GM12878 (cell line): ENCODE results near the gene ANO7. TPM values are rescaled to one million over a fixed set of nuclear protein-coding genes. Genes with fewer than 3 reads are reported as not detected.

Experiments used
- CBFB ChIP-seq: IDR thresholded peaks from 2 replicates; pipeline ENCODE4 v1.6.1; 2016; ENCODE audit warnings: antibody characterized with exemption, low read depth
- CHD1 ChIP-seq: IDR thresholded peaks from 2 replicates; pipeline ENCODE4 v1.6.1; 2012; ENCODE audit warnings: low read depth, low read length, improper control_type of control experiment
- CREM ChIP-seq: IDR thresholded peaks from 2 replicates; pipeline ENCODE4 v1.6.1; 2014; ENCODE audit warnings: antibody characterized with exemption, low read depth
- HCFC1 ChIP-seq: fragments of 150-350 bp; IDR thresholded peaks from 2 replicates; pipeline ENCODE4 v1.6.1; 2014; ENCODE audit warnings: low read length
- HDAC6 ChIP-seq: fragments of 200-600 bp; sonication (generic); IDR thresholded peaks from one replicate; pipeline ENCODE4 v1.8.0; 2017; ENCODE audit warnings: antibody characterized with exemption; ENCODE audit not compliant: unreplicated experiment
- HDGF ChIP-seq: fragments of 450-650 bp; IDR thresholded peaks from 2 replicates; pipeline ENCODE4 v1.6.1; 2016; ENCODE audit warnings: antibody characterized with exemption
- NFIC ChIP-seq: IDR thresholded peaks from 2 replicates; pipeline ENCODE4 v1.6.1; 2012; ENCODE audit warnings: low read depth, mild to moderate bottlenecking, inconsistent platforms, low read length, moderate library complexity
- POLR2A ChIP-seq: IDR thresholded peaks from 2 replicates; pipeline ENCODE4 v1.6.1; 2011; ENCODE audit warnings: low read depth, mild to moderate bottlenecking, low read length
- POLR2AphosphoS2 ChIP-seq: IDR thresholded peaks from 2 replicates; pipeline ENCODE4 v1.6.1; 2011; ENCODE audit warnings: low read depth, mild to moderate bottlenecking, low read length, improper control_type of control experiment, moderate library complexity
- RELA ChIP-seq: fragments of 450-650 bp; IDR thresholded peaks from 2 replicates; pipeline ENCODE4 v1.8.0; 2014; ENCODE audit warnings: borderline replicate concordance; ENCODE audit not compliant: partially characterized antibody
- SP1 ChIP-seq: IDR thresholded peaks from one replicate; pipeline ENCODE4 v1.6.1; 2011; ENCODE audit warnings: low read depth, low read length
- ZBED1 ChIP-seq: IDR thresholded peaks from 2 replicates; pipeline ENCODE4 v1.6.1; 2016; ENCODE audit warnings: borderline replicate concordance
- polyA plus RNA-seq, 11 experiments: library from polyadenylated mRNA; depleted of rRNA in 4 of 11; unstranded in 6 of 11; stranded (reverse) in 5 of 11; fragments of >200 nt; fragmentation: Nextera tagmentation in 4 of 11; fragmentation: Illumina TruSeq in 1 of 11; extraction: Ambion mirVana in 4 of 11; extraction: Trizol in 1 of 11; gene quantifications; 1 replicate in 1 of 11; 2 replicates in 10 of 11; pipeline versions ENCODE4 v1.2.1 to v1.2.3, GENCODE V29; 2011 to 2016; ENCODE audit warnings: inconsistent platforms in 2 of 11, missing spikeins in 2 of 11, low read depth in 1 of 11
- total RNA-seq, 4 experiments: library from RNA; depleted of rRNA in 3 of 4; stranded (reverse); fragments of >200 nt in 3 of 4; fragmentation: Illumina TruSeq in 1 of 4; extraction: Trizol in 1 of 4; gene quantifications; 2 replicates each; pipeline versions ENCODE4 v1.2.1 to v1.2.3, GENCODE V29; 2013 to 2021
- TF ChIP-seq, protein P1 (sequence below): fragments of 450-650 bp; IDR thresholded peaks from 2 replicates; pipeline ENCODE4 v1.6.1; 2016; ENCODE audit warnings: mild to moderate bottlenecking
- TF ChIP-seq, protein P2 (sequence below): IDR thresholded peaks from 2 replicates; pipeline ENCODE4 v1.6.1; 2012; ENCODE audit warnings: mild to moderate bottlenecking, low read depth, low read length
- TF ChIP-seq, protein P3 (sequence below): fragments of 450-650 bp; IDR thresholded peaks from 2 replicates; pipeline ENCODE4 v1.6.1; 2018; ENCODE audit warnings: borderline replicate concordance, mild to moderate bottlenecking; ENCODE audit not compliant: partially characterized antibody
- TF ChIP-seq, protein P4 (sequence below): fragments of 450-650 bp; IDR thresholded peaks from 2 replicates; pipeline ENCODE4 v1.6.1; 2016; ENCODE audit warnings: mild to moderate bottlenecking
- TF ChIP-seq, protein P5 (sequence below): IDR thresholded peaks from 2 replicates; pipeline ENCODE4 v1.6.1; 2011; ENCODE audit warnings: mild to moderate bottlenecking, low read depth, low read length, moderate library complexity; ENCODE audit not compliant: insufficient replicate concordance
- TF ChIP-seq, protein P6 (sequence below): fragments of 450-650 bp; IDR thresholded peaks from 2 replicates; pipeline ENCODE4 v1.6.1; 2017; ENCODE audit warnings: borderline replicate concordance

Gene ANO7
- total and polyA plus RNA-seq, 10 of the 15 experiments (the other 5 are each of a cell fraction or from before 2014, with no cell fraction given): 0.08 to 1.4 (median 0.44) TPM

DNA sequence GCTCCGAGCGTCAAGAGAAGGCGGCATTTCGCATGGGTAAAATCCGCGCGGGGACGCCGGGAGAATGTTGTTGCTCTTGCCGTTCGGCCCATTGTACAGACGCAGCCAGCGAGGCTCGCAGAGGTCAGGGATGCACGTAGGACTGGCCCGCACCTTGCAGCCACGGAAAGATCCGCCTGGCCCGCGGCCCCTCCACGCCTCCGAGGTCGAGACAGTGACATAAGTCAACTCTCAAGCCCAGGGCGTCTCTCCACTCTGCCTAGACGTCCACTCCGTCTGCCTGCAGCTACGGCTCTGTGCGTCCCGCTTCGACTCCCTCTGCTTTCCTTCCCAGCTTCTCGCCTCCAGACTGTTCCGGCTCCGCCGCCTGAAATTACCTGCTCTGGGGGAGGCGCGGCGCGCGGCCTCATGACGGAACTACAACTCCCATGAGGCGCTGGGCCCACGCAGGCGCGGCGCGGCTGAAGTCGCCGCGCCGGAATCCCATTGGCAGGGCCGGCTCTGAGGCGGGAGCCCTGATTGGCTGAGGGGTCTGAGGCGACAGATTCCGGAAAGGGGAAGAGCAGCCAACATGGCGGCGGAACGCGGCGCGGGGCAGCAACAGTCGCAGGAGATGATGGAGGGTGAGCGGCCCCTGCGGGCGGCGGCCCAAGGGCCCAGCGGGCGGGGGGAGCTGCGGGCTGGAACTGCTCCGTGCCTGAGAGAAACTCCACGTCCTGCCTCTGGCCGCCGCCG is 38.4 kb upstream of the ANO7 start, which contains the start of gene PPP1R7 (continued):
- TF ChIP-seq, protein P1, sequence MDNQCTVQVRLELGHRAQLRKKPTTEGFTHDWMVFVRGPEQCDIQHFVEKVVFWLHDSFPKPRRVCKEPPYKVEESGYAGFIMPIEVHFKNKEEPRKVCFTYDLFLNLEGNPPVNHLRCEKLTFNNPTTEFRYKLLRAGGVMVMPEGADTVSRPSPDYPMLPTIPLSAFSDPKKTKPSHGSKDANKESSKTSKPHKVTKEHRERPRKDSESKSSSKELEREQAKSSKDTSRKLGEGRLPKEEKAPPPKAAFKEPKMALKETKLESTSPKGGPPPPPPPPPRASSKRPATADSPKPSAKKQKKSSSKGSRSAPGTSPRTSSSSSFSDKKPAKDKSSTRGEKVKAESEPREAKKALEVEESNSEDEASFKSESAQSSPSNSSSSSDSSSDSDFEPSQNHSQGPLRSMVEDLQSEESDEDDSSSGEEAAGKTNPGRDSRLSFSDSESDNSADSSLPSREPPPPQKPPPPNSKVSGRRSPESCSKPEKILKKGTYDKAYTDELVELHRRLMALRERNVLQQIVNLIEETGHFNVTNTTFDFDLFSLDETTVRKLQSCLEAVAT: 0 out of 2 replicates have a peak, but pooled peaks have one; percentile 28
- TF ChIP-seq, protein P2, sequence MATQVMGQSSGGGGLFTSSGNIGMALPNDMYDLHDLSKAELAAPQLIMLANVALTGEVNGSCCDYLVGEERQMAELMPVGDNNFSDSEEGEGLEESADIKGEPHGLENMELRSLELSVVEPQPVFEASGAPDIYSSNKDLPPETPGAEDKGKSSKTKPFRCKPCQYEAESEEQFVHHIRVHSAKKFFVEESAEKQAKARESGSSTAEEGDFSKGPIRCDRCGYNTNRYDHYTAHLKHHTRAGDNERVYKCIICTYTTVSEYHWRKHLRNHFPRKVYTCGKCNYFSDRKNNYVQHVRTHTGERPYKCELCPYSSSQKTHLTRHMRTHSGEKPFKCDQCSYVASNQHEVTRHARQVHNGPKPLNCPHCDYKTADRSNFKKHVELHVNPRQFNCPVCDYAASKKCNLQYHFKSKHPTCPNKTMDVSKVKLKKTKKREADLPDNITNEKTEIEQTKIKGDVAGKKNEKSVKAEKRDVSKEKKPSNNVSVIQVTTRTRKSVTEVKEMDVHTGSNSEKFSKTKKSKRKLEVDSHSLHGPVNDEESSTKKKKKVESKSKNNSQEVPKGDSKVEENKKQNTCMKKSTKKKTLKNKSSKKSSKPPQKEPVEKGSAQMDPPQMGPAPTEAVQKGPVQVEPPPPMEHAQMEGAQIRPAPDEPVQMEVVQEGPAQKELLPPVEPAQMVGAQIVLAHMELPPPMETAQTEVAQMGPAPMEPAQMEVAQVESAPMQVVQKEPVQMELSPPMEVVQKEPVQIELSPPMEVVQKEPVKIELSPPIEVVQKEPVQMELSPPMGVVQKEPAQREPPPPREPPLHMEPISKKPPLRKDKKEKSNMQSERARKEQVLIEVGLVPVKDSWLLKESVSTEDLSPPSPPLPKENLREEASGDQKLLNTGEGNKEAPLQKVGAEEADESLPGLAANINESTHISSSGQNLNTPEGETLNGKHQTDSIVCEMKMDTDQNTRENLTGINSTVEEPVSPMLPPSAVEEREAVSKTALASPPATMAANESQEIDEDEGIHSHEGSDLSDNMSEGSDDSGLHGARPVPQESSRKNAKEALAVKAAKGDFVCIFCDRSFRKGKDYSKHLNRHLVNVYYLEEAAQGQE: no peak
- TF ChIP-seq NFIC (no peak), HCFC1 (peak; percentile 95), RELA (no peak), CREM (peak; percentile 69; the same call in 1 of the 2 replicates), POLR2AphosphoS2 (peak; percentile 58; the same call in 1 of the 2 replicates), CBFB (no peak), ZBED1 (no peak), SP1 (peak; percentile 89), CHD1 (no peak), HDAC6 (no peak), HDGF (0 out of 2 replicates have a peak, but pooled peaks have one; percentile 30), POLR2A (peak; percentile 91)
- TF ChIP-seq, protein P3, sequence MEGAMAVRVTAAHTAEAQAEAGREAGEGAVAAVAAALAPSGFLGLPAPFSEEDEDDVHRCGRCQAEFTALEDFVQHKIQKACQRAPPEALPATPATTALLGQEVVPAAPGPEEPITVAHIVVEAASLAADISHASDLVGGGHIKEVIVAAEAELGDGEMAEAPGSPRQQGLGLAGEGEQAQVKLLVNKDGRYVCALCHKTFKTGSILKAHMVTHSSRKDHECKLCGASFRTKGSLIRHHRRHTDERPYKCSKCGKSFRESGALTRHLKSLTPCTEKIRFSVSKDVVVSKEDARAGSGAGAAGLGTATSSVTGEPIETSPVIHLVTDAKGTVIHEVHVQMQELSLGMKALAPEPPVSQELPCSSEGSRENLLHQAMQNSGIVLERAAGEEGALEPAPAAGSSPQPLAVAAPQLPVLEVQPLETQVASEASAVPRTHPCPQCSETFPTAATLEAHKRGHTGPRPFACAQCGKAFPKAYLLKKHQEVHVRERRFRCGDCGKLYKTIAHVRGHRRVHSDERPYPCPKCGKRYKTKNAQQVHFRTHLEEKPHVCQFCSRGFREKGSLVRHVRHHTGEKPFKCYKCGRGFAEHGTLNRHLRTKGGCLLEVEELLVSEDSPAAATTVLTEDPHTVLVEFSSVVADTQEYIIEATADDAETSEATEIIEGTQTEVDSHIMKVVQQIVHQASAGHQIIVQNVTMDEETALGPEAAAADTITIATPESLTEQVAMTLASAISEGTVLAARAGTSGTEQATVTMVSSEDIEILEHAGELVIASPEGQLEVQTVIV: peak; percentile 66
- TF ChIP-seq, protein P4, sequence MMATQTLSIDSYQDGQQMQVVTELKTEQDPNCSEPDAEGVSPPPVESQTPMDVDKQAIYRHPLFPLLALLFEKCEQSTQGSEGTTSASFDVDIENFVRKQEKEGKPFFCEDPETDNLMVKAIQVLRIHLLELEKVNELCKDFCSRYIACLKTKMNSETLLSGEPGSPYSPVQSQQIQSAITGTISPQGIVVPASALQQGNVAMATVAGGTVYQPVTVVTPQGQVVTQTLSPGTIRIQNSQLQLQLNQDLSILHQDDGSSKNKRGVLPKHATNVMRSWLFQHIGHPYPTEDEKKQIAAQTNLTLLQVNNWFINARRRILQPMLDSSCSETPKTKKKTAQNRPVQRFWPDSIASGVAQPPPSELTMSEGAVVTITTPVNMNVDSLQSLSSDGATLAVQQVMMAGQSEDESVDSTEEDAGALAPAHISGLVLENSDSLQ: peak; percentile 37; the same call in 1 of the 2 replicates
- TF ChIP-seq, protein P5, sequence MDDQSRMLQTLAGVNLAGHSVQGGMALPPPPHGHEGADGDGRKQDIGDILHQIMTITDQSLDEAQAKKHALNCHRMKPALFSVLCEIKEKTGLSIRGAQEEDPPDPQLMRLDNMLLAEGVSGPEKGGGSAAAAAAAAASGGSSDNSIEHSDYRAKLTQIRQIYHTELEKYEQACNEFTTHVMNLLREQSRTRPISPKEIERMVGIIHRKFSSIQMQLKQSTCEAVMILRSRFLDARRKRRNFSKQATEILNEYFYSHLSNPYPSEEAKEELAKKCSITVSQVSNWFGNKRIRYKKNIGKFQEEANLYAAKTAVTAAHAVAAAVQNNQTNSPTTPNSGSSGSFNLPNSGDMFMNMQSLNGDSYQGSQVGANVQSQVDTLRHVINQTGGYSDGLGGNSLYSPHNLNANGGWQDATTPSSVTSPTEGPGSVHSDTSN: no peak
- TF ChIP-seq, protein P6, sequence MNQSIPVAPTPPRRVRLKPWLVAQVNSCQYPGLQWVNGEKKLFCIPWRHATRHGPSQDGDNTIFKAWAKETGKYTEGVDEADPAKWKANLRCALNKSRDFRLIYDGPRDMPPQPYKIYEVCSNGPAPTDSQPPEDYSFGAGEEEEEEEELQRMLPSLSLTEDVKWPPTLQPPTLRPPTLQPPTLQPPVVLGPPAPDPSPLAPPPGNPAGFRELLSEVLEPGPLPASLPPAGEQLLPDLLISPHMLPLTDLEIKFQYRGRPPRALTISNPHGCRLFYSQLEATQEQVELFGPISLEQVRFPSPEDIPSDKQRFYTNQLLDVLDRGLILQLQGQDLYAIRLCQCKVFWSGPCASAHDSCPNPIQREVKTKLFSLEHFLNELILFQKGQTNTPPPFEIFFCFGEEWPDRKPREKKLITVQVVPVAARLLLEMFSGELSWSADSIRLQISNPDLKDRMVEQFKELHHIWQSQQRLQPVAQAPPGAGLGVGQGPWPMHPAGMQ: no peak
